Hepatic stellate cell (primary cell): ENCODE data around the gene RPL32.

ENCODE experiments used
- DNase-seq: peaks from one replicate; pipeline ENCODE4 v3.0.0; 2011; ENCODE audit warnings: low spot score

The RPL32 gene

GRCh38 chr3:12832350-12833221, 8.8 kb downstream of the RPL32 start:
- DNase-seq, result no peak

DNA sequence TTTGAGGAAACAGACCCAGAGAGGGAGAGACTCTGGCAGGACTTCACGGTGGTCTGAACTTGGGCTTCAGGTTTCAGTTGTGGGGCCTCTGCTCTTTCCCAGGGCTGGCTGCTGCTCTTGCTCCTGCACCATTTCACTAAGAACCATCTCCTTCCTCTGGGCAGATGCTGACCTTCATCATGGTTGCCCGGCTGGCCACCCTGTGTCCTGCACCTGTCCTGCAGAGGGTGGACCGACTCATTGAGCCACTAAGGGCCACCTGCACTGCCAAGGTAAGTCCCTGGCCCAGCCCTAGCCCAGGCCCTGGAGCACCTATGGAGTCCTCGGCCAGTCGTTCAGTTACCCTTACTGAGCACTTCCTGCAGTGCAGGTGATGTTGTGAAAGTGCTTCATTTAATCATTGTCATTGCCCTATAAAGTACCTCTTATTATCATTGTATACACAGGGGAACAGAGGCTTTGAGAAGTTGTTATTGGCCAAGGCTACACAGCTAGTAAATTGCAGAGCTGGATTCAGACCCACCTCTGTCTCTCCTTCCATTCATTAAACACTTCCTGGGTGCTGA, 10.0 kb downstream of the RPL32 start:
- no peak for DNase-seq

DNA sequence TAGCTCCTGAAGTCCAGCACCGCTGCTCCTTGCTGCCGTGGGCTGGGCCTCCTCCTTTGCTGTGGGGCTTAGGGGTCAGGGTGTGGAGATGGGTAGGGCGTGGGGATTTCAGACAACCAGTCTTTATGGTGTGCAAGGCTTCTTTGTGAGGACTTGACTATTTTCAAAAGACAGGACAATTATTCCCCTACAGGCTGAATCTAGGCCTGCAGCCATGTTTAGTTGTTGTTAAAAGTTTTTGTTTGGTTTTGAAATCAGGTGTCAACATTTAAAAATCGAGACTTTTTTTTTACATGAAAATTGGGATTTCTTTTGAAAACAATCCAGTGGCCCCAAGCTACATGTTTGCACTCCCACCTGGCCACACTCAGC, 10.6 kb downstream of the RPL32 start:
- no peak for DNase-seq

GRCh38 chr3:12829886-12830784, 11.2 kb downstream of the RPL32 start:
- DNase-seq, result no peak

DNA sequence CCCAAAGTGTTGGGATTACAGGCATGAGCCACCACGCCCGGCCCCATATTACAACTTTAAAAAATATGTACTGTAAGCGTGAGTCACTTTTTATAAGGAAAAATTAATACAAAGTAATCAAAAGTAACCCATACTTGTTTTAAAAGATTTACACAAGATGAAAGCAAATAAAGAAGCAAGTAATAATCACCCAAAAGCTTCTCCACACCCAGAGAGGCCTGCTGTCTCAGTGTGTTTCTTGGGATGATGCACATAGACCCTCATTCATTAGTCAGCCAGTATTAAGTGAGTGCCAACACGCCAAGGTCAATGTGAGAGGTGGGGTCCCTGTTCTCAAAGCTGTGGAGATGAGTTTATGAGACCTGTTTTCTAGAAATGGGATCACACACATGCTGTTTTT, 12.0 kb downstream of the RPL32 start:
- no peak for DNase-seq

- DNase-seq, result no peak
Measured at GRCh38 chr3:12828751-12829150, 12.6 kb downstream of the RPL32 start.

- DNase-seq, result no peak
Measured at GRCh38 chr3:12825156-12825555, 16.2 kb downstream of the RPL32 start.

- DNase-seq, result no peak
Measured at GRCh38 chr3:12824299-12824698, 17.1 kb downstream of the RPL32 start.

GRCh38 chr3:12822725-12823373, 18.5 kb downstream of the RPL32 start:
- DNase-seq, result no peak

DNA sequence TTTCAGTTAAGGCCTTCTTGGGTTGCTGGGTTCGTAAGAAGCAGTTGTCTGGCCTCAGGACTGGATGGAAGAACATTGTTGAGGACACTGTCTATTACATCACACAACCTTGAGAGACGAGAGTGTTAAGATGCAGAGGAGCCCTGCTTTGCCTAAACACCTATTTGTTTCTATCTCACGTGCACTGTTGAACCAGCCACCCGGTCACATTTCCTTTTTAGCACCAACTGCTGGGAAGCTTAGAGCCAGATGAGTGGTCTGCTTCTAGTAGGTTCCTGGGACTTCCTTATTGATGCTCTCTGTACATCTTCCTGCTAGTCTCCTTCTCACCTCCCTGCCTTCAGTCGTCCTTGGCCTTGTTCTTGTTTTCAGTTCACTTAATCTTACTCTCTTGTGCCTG, 22.6 kb downstream of the RPL32 start:
- DNase-seq, result no peak

GRCh38 chr3:12818273-12818672, 23.1 kb downstream of the RPL32 start:
- no peak for DNase-seq

DNA sequence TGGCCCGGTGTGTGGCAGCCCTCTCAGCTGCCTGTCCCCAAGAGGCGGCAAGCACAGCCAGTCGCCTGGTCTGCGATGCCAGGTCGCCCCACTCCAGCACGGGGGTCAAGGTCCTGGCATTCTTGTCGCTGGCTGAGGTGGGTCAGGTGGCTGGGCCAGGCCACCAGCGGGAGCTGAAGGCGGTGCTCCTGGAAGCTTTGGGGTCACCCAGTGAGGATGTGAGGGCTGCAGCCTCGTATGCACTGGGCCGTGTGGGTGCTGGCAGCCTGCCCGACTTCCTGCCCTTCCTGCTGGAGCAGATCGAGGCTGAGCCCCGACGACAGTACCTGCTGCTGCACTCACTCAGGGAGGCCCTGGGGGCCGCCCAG, 24.0 kb downstream of the RPL32 start:
- no peak for DNase-seq

DNA sequence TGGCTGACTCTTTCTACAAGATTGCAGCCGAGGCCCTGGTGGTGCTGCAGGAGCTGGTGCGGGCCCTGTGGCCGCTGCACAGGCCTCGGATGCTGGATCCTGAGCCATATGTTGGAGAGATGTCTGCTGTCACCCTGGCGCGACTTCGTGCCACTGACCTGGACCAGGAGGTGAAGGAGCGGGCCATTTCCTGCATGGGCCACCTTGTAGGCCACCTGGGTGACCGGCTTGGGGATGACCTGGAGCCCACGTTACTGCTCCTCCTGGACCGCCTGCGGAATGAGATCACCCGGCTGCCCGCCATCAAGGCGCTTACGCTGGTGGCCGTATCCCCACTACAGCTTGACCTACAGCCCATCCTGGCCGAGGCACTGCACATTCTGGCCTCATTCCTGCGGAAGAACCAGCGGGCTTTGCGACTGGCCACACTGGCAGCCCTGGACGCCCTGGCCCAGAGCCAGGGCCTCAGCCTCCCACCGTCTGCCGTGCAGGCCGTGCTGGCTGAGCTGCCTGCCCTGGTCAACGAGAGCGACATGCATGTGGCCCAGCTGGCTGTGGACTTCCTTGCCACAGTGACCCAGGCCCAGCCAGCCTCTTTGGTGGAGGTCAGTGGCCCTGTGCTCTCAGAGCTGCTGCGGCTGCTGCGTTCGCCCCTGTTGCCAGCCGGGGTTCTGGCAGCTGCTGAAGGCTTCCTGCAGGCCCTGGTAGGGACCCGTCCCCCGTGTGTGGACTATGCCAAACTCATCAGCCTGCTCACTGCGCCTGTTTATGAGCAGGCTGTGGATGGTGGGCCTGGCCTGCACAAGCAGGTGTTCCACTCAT, 24.6 kb downstream of the RPL32 start:
- DNase-seq, result no peak

- no peak for DNase-seq
Measured at GRCh38 chr3:12815719-12816118, 25.6 kb downstream of the RPL32 start.

DNA sequence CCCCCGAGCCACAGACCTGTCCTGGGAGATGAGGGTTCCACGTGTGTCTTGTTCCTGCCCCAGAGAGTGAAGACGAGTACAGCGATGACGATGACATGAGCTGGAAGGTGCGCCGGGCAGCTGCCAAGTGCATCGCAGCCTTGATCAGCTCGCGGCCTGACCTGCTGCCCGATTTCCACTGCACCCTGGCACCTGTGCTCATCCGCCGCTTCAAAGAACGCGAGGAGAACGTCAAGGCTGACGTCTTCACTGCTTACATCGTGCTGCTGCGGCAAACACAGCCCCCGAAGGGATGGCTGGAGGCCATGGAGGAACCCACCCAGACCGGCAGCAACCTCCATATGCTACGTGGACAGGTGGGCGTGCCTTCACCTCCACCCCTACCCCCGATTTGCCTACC, 26.3 kb downstream of the RPL32 start:
- no peak for DNase-seq

DNA sequence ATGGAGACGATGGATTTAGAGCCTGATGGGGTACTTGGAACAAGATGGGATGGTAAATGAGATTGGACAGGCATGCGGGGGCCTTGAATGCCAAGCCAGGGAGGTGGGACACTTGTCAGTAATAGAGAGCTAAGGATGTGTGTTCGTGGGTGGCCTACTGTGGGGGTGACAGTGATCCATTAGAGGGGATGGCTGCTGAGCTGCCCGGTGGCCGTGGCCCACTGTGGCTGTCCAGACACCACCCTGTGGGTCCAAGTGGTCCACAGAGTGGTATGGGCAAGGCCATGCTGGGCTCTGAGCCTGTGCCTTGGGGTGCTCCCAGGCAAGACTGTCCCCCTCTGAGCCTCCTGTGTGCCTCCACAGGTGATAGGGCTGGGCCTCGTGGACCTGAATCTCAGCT, 27.4 kb downstream of the RPL32 start:
- no peak for DNase-seq

- no peak for DNase-seq
Measured at GRCh38 chr3:12812812-12813211, 28.6 kb downstream of the RPL32 start.

GRCh38 chr3:12810961-12811360, 30.4 kb downstream of the RPL32 start:
- DNase-seq, result no peak

DNA sequence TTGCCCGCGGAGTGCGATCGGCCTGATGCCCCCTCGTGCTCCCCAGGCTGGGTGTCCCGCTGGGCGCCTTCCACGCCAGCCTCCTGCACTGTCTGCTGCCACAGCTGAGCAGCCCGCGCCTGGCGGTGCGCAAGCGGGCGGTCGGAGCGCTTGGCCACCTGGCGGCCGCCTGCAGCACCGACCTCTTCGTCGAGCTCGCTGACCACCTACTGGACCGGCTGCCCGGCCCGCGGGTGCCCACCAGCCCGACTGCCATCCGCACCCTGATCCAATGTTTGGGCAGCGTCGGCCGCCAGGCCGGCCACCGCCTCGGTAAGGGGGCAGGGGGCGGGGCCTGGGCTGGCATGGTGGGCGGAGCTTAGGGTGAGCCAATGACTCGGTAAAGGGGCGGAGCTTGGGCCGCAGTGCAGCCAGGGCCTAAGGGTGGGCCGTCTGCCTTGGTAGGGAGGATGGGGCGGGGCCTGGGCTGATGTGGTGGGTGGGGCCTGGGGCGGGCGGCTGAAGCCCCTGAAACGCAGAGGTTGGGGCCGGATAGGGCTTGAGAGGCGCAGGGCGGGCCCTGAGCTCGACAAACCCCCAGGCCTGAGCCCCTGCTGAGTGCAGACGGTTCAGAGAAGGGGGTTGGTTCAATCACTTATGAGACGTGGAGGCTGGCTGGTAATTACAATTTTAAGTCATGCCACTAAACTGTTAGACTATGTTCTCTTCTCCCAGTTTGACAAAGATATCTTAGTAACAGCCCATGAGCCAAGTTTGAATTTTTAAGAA, 31.2 kb downstream of the RPL32 start:
- DNase-seq, result peak; percentile 98

GRCh38 chr3:12809435-12809834, 31.9 kb downstream of the RPL32 start:
- DNase-seq, result no peak

GRCh38 chr3:12809001-12809400, 32.4 kb downstream of the RPL32 start:
- no peak for DNase-seq
